HepG2 (cell line): Measurements from ENCODE around the gene ACACB. TPM values are rescaled to one million over a fixed set of nuclear protein-coding genes. Genes with fewer than 3 reads are reported as not detected.
A peak's percentile ranks its signal among the peaks of the same experiment; 100 is the strongest.

ENCODE experiments used
- ARID4A ChIP-seq: sonication (generic); formaldehyde crosslinking; IDR thresholded peaks from 2 replicates; pipeline ENCODE4 v1.5.0; 2020; ENCODE audit warnings: mild to moderate bottlenecking, missing genetic modification reagents, borderline replicate concordance
- ATRX ChIP-seq: sonication (generic); formaldehyde crosslinking; IDR thresholded peaks from 2 replicates; pipeline ENCODE4 v1.4.0; 2020; ENCODE audit warnings: missing genetic modification reagents, borderline replicate concordance
- EEA1 ChIP-seq: sonication (generic); formaldehyde crosslinking; IDR thresholded peaks from 2 replicates; pipeline ENCODE4 v1.5.1; 2020; ENCODE audit warnings: mild to moderate bottlenecking, missing genetic modification reagents, borderline replicate concordance
- HNRNPH1 ChIP-seq: fragments of 200-400 bp; formaldehyde crosslinking; optimal IDR thresholded peaks from 2 replicates; pipeline ENCODE3; 2017; ENCODE audit warnings: mild to moderate bottlenecking, low read depth, low read length
- IRF1 ChIP-seq: sonication (generic); formaldehyde crosslinking; IDR thresholded peaks from 2 replicates; pipeline ENCODE4 v1.4.0; 2020; ENCODE audit warnings: low read depth, mild to moderate bottlenecking, missing genetic modification reagents
- ISL2 ChIP-seq: sonication (generic); formaldehyde crosslinking; IDR thresholded peaks from 2 replicates; pipeline ENCODE4 v1.5.0; 2020; ENCODE audit warnings: missing genetic modification reagents
- PHF8 ChIP-seq: sonication (generic); formaldehyde crosslinking; IDR thresholded peaks from 2 replicates; pipeline ENCODE4 v1.5.0; 2020; ENCODE audit warnings: missing genetic modification reagents
- RBM39 ChIP-seq: fragments of 200-400 bp; formaldehyde crosslinking; IDR thresholded peaks from one replicate; pipeline ENCODE4 v1.6.1; 2018; ENCODE audit warnings: antibody characterized with exemption, mild to moderate bottlenecking, low read depth, low read length; ENCODE audit not compliant: poor library complexity, severe bottlenecking
- REPIN1 ChIP-seq: sonication (generic); formaldehyde crosslinking; IDR thresholded peaks from 2 replicates; pipeline ENCODE4 v1.8.0; 2022; ENCODE audit warnings: missing genetic modification reagents, low read depth, mild to moderate bottlenecking, borderline replicate concordance
- THAP8 ChIP-seq: sonication (generic); formaldehyde crosslinking; IDR thresholded peaks from 2 replicates; pipeline ENCODE4 v1.5.1; 2020; ENCODE audit warnings: missing genetic modification reagents, mild to moderate bottlenecking, borderline replicate concordance
- YY1 ChIP-seq: IDR thresholded peaks from 2 replicates; pipeline ENCODE4 v1.6.1; 2011; ENCODE audit warnings: low read length, low read depth, moderate library complexity, mild to moderate bottlenecking; ENCODE audit not compliant: insufficient read depth, insufficient replicate concordance
- ZBTB3 ChIP-seq: sonication (generic); formaldehyde crosslinking; IDR thresholded peaks from 2 replicates; pipeline ENCODE4 v1.4.0; 2020; ENCODE audit warnings: low read depth, mild to moderate bottlenecking, moderate library complexity, missing genetic modification reagents, borderline replicate concordance
- ZNF18 ChIP-seq: sonication (generic); formaldehyde crosslinking; IDR thresholded peaks from 2 replicates; pipeline ENCODE4 v1.8.0; 2022; ENCODE audit warnings: mild to moderate bottlenecking, missing genetic modification reagents; ENCODE audit not compliant: insufficient replicate concordance
- ZNF331 ChIP-seq: sonication (generic); formaldehyde crosslinking; IDR thresholded peaks from 2 replicates; pipeline ENCODE4 v1.4.0; 2020; ENCODE audit warnings: missing genetic modification reagents
- ZNF383 ChIP-seq: sonication (generic); formaldehyde crosslinking; IDR thresholded peaks from 2 replicates; pipeline ENCODE4 v1.4.0; 2020; ENCODE audit warnings: missing genetic modification reagents, mild to moderate bottlenecking, borderline replicate concordance
- ZNF720 ChIP-seq: sonication (generic); formaldehyde crosslinking; IDR thresholded peaks from 2 replicates; pipeline ENCODE4 v1.4.0; 2020; ENCODE audit warnings: missing genetic modification reagents
- ZNF770 ChIP-seq: sonication (generic); formaldehyde crosslinking; IDR thresholded peaks from 2 replicates; pipeline ENCODE4 v1.5.0; 2020; ENCODE audit warnings: mild to moderate bottlenecking, missing genetic modification reagents
- ZNF883 ChIP-seq: sonication (generic); formaldehyde crosslinking; IDR thresholded peaks from 2 replicates; pipeline ENCODE4 v1.5.1; 2020; ENCODE audit warnings: mild to moderate bottlenecking, missing genetic modification reagents; ENCODE audit errors: not compliant biosample characterization
- polyA plus RNA-seq, 8 experiments: library from polyadenylated mRNA; depleted of rRNA in 3 of 8; stranded (reverse) in 7 of 8; unstranded in 1 of 8; fragments of >200 nt; fragmentation: Illumina TruSeq in 4 of 8; extraction: Trizol in 4 of 8; gene quantifications; 2 replicates each; pipeline versions ENCODE4 v1.2.1 to v1.2.3, GENCODE V29; 2011 to 2016; ENCODE audit warnings: low read depth in 4 of 8, missing spikeins in 1 of 8, mixed read lengths in 1 of 8; ENCODE audit not compliant: insufficient read depth in 1 of 8
- total RNA-seq, 5 experiments: library from RNA; depleted of rRNA; stranded (reverse); fragments of >200 nt; fragmentation: Illumina TruSeq; extraction: Trizol; gene quantifications; 2 replicates each; pipeline ENCODE4 v1.2.3, GENCODE V29; 2016; ENCODE audit warnings: low read depth in 1 of 5

The ACACB gene
- total and polyA plus RNA-seq, 2 of the 13 experiments (the other 11 are each of a cell fraction or from before 2014, with no cell fraction given), result 6.2 to 8.6 TPM

GRCh38 chr12:109115758-109116610 is at the start of gene ACACB (continued):
- TF ChIP-seq ZNF720 (CRISPR knock-in tag) (no peak), ATRX (CRISPR knock-in tag) (no peak), ARID4A (CRISPR knock-in tag) (peak; percentile 83; the same call in 1 of the 2 replicates), ZBTB3 (CRISPR knock-in tag) (no peak), ZNF18 (peak; percentile 29), ZNF331 (CRISPR knock-in tag) (peak; percentile 91), EEA1 (no peak), HNRNPH1 (no peak), ZNF770 (peak; percentile 60; the same call in 1 of the 2 replicates), PHF8 (CRISPR knock-in tag) (peak; percentile 37), ISL2 (no peak), YY1 (peak; percentile 63), ZNF383 (CRISPR knock-in tag) (no peak), RBM39 (no peak), THAP8 (CRISPR knock-in tag) (no peak), IRF1 (CRISPR knock-in tag) (no peak), ZNF883 (CRISPR knock-in tag) (peak; percentile 62), REPIN1 (peak; percentile 79; the same call in 1 of the 2 replicates)
